Panc1 (cell line): Measurements from ENCODE around the gene RAC2.

Source experiments
- CTCF ChIP-seq: fragments of 450-650 bp; IDR thresholded peaks from 2 replicates; pipeline ENCODE4 v1.5.1; 2017; ENCODE audit warnings: mild to moderate bottlenecking
- REST ChIP-seq, 2 experiments: IDR thresholded peaks; 2 replicates each; pipeline ENCODE4 v1.6.1; 2011 to 2012; ENCODE audit warnings: low read depth in 2 of 2, control low read depth in 1 of 2, low read length in 1 of 2, mild to moderate bottlenecking in 1 of 2, moderate library complexity in 1 of 2; ENCODE audit not compliant: insufficient read depth in 1 of 2

GRCh38 chr22:37213218-37213855 is 30.7 kb downstream of the RAC2 start:
- TF ChIP-seq CTCF (no peak), REST (IDR thresholded peaks at IDR 0.05; ENCODE audit: insufficient read depth in 1 of 2, low read depth in 2 of 2, low read length in 1 of 2) (no peak)
